Sigmoid colon (tissue), 4 donors: Measurements from ENCODE around the gene CYFIP2.

ENCODE experiments used
- CTCF ChIP-seq, 4 experiments: fragments of 450-650 bp in 3 of 4; fragments of 200-600 bp in 1 of 4; IDR thresholded peaks; one replicate each; pipeline ENCODE4 v1.5.1; 2016 to 2019; ENCODE audit warnings: antibody characterized with exemption in 4 of 4, mild to moderate bottlenecking in 3 of 4, moderate library complexity in 2 of 4
- EP300 ChIP-seq, 4 donors: sonication (generic); formaldehyde crosslinking; IDR thresholded peaks; one replicate each; pipeline ENCODE4 v1.6.1; 2017; ENCODE audit warnings: antibody characterized with exemption in 4 of 4
- POLR2A ChIP-seq, 2 donors: fragments of 450-650 bp; IDR thresholded peaks; one replicate each; pipeline ENCODE4 v1.6.1; 2016; ENCODE audit warnings: antibody characterized with exemption in 2 of 2, mild to moderate bottlenecking in 2 of 2, moderate library complexity in 2 of 2
- POLR2AphosphoS5 ChIP-seq, 4 donors: sonication (generic); formaldehyde crosslinking; IDR thresholded peaks; one replicate each; pipeline ENCODE4 v1.6.1; 2017; ENCODE audit warnings: antibody characterized with exemption in 4 of 4

DNA sequence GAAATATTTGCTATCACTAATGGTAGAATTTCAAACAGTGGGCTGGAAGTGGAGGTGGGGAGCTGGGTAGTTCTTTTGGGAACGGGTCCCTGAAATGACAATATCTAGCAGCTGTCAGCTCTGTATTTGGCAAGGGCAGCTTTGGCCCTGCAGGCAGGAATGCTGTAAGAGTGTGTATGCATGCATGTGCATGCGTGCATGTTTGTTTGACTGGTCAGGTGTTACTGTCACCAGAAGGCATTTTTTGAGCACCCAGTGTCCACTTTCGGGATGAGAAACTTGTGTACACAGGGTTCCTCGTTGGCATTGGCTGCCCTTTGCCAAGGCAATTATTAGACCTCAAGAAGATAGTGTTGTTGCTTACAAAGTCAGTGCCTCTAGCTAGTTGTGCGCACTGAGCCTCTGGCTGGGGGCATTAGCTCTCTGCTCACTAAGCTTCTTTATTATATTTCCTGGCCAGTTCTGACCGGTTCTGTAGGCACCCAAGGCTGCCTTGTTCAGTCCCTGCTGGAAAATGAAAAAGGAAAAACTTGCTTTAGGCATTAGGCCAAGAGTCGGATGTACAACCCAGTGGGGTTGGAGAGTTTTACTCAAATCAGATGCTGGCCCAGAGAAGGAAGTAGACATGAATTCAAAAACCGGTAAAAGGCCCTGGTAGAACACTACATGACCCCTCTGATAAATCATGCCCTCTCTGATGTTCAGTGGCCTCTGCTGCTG lies 2.0 kb downstream of the CYFIP2 start:
- no peak for TF ChIP-seq CTCF (IDR thresholded peaks at IDR 0.05)
- no peak for TF ChIP-seq POLR2A (IDR thresholded peaks at IDR 0.05)
- no peak for TF ChIP-seq EP300 (IDR thresholded peaks at IDR 0.05)
- no peak for TF ChIP-seq POLR2AphosphoS5 (IDR thresholded peaks at IDR 0.05)
